ENCODE results near the gene GRIK1.

The GRIK1 gene

GRCh38 chr21:29654203-29654602, 285.6 kb downstream of the GRIK1 start:
- no peaks in the 10 kb centered on the region for H3K9me3 ChIP-seq
- no peak for DNase-seq (ENCODE audit: low spot score in 2 of 2)
- in situ Hi-C loops (cut with MboI; ENCODE audit: low sequenced_read_pairs): no loop called here

GRCh38 chr21:29650523-29651022, 289.2 kb downstream of the GRIK1 start:
- Histone ChIP-seq H3K4me1 (no peaks in the 10 kb centered on the region), H3K9me3 (no peaks in the 10 kb centered on the region), H3K27me3 (ENCODE audit: low read depth) (no peaks in the 10 kb centered on the region), H3K4me3 (no peak overlapping the region), H3K36me3 (replicated peaks) (no peaks in the 10 kb centered on the region)
- no peak for DNase-seq (ENCODE audit: low spot score in 2 of 2)
- in situ Hi-C loops (cut with MboI; ENCODE audit: low sequenced_read_pairs): no loop called here

More at GRCh38 chr21:29654203-29654602, 285.6 kb downstream of the GRIK1 start:
- Histone ChIP-seq H3K4me3 (no peak overlapping the region), H3K36me3 (replicated peaks) (no peaks in the 10 kb centered on the region), H3K27me3 (ENCODE audit: low read depth) (no peaks in the 10 kb centered on the region), H3K4me1 (no peaks in the 10 kb centered on the region)

- H3K4me1 ChIP-seq: no peaks in the 10 kb centered on the region
- in situ Hi-C loops (cut with MboI; ENCODE audit: low sequenced_read_pairs): no loop called here
- DNase-seq (ENCODE audit: low spot score in 2 of 2): no peak
- H3K27me3 ChIP-seq (ENCODE audit: low read depth): no peaks in the 10 kb centered on the region
- H3K9me3 ChIP-seq: no peaks in the 10 kb centered on the region
- H3K36me3 ChIP-seq (replicated peaks): no peaks in the 10 kb centered on the region
- H3K4me3 ChIP-seq: no peak overlapping the region
These were observed 290.4 kb downstream of the GRIK1 start for GRCh38 chr21:29649406-29649814.

- in situ Hi-C loops (cut with MboI; ENCODE audit: low sequenced_read_pairs): no loop called here
- DNase-seq (ENCODE audit: low spot score in 2 of 2): no peak
- H3K4me1 ChIP-seq: no peaks in the 10 kb centered on the region
These were observed 291.0 kb downstream of the GRIK1 start for GRCh38 chr21:29648710-29649240.

GRCh38 chr21:29647353-29647781, 292.4 kb downstream of the GRIK1 start:
- Histone ChIP-seq H3K36me3 (replicated peaks) (no peaks in the 10 kb centered on the region), H3K27me3 (ENCODE audit: low read depth) (no peaks in the 10 kb centered on the region), H3K9me3 (no peaks in the 10 kb centered on the region), H3K4me3 (no peak overlapping the region), H3K4me1 (no peaks in the 10 kb centered on the region)
- DNase-seq (ENCODE audit: low spot score in 2 of 2): no peak
- in situ Hi-C loops (cut with MboI; ENCODE audit: low sequenced_read_pairs): no loop called here

More at GRCh38 chr21:29648710-29649240, 291.0 kb downstream of the GRIK1 start:
- H3K36me3 ChIP-seq (replicated peaks): no peaks in the 10 kb centered on the region
- no peaks in the 10 kb centered on the region for H3K9me3 ChIP-seq
- no peaks in the 10 kb centered on the region for H3K27me3 ChIP-seq (ENCODE audit: low read depth)
- no peak overlapping the region for H3K4me3 ChIP-seq

GRCh38 chr21:29645666-29646553, 293.9 kb downstream of the GRIK1 start:
- no peaks in the 10 kb centered on the region for H3K27me3 ChIP-seq (ENCODE audit: low read depth)
- H3K4me1 ChIP-seq: no peaks in the 10 kb centered on the region
- H3K36me3 ChIP-seq (replicated peaks): no peaks in the 10 kb centered on the region
- H3K4me3 ChIP-seq: no peak overlapping the region
- H3K9me3 ChIP-seq: no peaks in the 10 kb centered on the region
- DNase-seq (ENCODE audit: low spot score in 2 of 2): no peak
- in situ Hi-C loops (cut with MboI; ENCODE audit: low sequenced_read_pairs): no loop called here

GRCh38 chr21:29643289-29643688, 296.5 kb downstream of the GRIK1 start:
- in situ Hi-C loops (cut with MboI; ENCODE audit: low sequenced_read_pairs): no loop called here

GRCh38 chr21:29642551-29643245, 297.1 kb downstream of the GRIK1 start:
- H3K27me3 ChIP-seq (ENCODE audit: low read depth): no peaks in the 10 kb centered on the region
- DNase-seq (ENCODE audit: low spot score in 2 of 2): no peak
- no peaks in the 10 kb centered on the region for H3K36me3 ChIP-seq (replicated peaks)
- in situ Hi-C loops (cut with MboI; ENCODE audit: low sequenced_read_pairs): no loop called here
- no peaks in the 10 kb centered on the region for H3K9me3 ChIP-seq
- H3K4me1 ChIP-seq: no peaks in the 10 kb centered on the region
- H3K4me3 ChIP-seq: no peak overlapping the region

More at GRCh38 chr21:29643289-29643688, 296.5 kb downstream of the GRIK1 start:
- Histone ChIP-seq H3K9me3 (no peaks in the 10 kb centered on the region), H3K27me3 (ENCODE audit: low read depth) (no peaks in the 10 kb centered on the region), H3K4me1 (no peaks in the 10 kb centered on the region), H3K4me3 (no peak overlapping the region), H3K36me3 (replicated peaks) (no peaks in the 10 kb centered on the region)
- DNase-seq (ENCODE audit: low spot score in 2 of 2): no peak

GRCh38 chr21:29641635-29642550, 297.9 kb downstream of the GRIK1 start:
- no peak for DNase-seq (ENCODE audit: low spot score in 2 of 2)
- in situ Hi-C loops (cut with MboI; ENCODE audit: low sequenced_read_pairs): no loop called here
- H3K4me3 ChIP-seq: no peak overlapping the region
- H3K4me1 ChIP-seq: no peaks in the 10 kb centered on the region
- H3K9me3 ChIP-seq: no peaks in the 10 kb centered on the region
- no peaks in the 10 kb centered on the region for H3K36me3 ChIP-seq (replicated peaks)
- H3K27me3 ChIP-seq (ENCODE audit: low read depth): no peaks in the 10 kb centered on the region

- no peak for DNase-seq (ENCODE audit: low spot score in 2 of 2)
- H3K27me3 ChIP-seq (ENCODE audit: low read depth): no peaks in the 10 kb centered on the region
- in situ Hi-C loops (cut with MboI; ENCODE audit: low sequenced_read_pairs): no loop called here
- no peak overlapping the region for H3K4me3 ChIP-seq
- H3K36me3 ChIP-seq (replicated peaks): no peaks in the 10 kb centered on the region
- H3K9me3 ChIP-seq: no peaks in the 10 kb centered on the region
- no peaks in the 10 kb centered on the region for H3K4me1 ChIP-seq
These were observed 298.7 kb downstream of the GRIK1 start for GRCh38 chr21:29641001-29641634.

- H3K27me3 ChIP-seq (ENCODE audit: low read depth): no peaks in the 10 kb centered on the region
- H3K4me1 ChIP-seq: no peaks in the 10 kb centered on the region
- DNase-seq (ENCODE audit: low spot score in 2 of 2): no peak
- H3K4me3 ChIP-seq: no peak overlapping the region
- no peaks in the 10 kb centered on the region for H3K36me3 ChIP-seq (replicated peaks)
- no peaks in the 10 kb centered on the region for H3K9me3 ChIP-seq
- in situ Hi-C loops (cut with MboI; ENCODE audit: low sequenced_read_pairs): no loop called here
These were observed 299.7 kb downstream of the GRIK1 start for GRCh38 chr21:29640080-29640508.

- Histone ChIP-seq H3K27me3 (ENCODE audit: low read depth) (no peaks in the 10 kb centered on the region), H3K4me1 (no peaks in the 10 kb centered on the region), H3K36me3 (replicated peaks) (no peaks in the 10 kb centered on the region), H3K9me3 (no peaks in the 10 kb centered on the region), H3K4me3 (no peak overlapping the region)
- in situ Hi-C loops (cut with MboI; ENCODE audit: low sequenced_read_pairs): no loop called here
- no peak for DNase-seq (ENCODE audit: low spot score in 2 of 2)
These were observed 300.3 kb downstream of the GRIK1 start for GRCh38 chr21:29639366-29640079.
